Transverse colon (tissue), 4 donors: Measurements from ENCODE around the gene C16orf96. TPM values are rescaled to one million over a fixed set of nuclear protein-coding genes. Genes with fewer than 3 reads are reported as not detected.

ENCODE experiments used
- DNase-seq: peaks from one replicate; pipeline ENCODE4 v3.0.0-alpha.2; 2019
- H3K27ac ChIP-seq, 4 donors: fragments of 200-600 bp; sonication (generic); 2 replicates each; pipeline ENCODE4 v1.5.1; 2016 to 2018; ENCODE audit warnings: inconsistent platforms in 4 of 4
- H3K27me3 ChIP-seq: fragments of 200-600 bp; sonication (generic); 2 replicates; pipeline ENCODE4 v1.5.1; 2017; ENCODE audit warnings: inconsistent platforms
- H3K36me3 ChIP-seq, 4 donors: fragments of 200-600 bp; sonication (generic); 2 replicates each; pipeline ENCODE4 v1.5.1; 2017 to 2019; ENCODE audit warnings: inconsistent platforms in 4 of 4
- H3K4me1 ChIP-seq, 4 donors: fragments of 200-600 bp; sonication (generic); 2 replicates each; pipeline ENCODE4 v1.5.1; 2017 to 2020; ENCODE audit warnings: inconsistent platforms in 4 of 4
- H3K4me3 ChIP-seq, 4 donors: fragments of 200-600 bp; sonication (generic); 1 replicate in 1 of 4; 2 replicates in 3 of 4; pipeline versions ENCODE4 v1.5.1 to v1.6.1; 2017 to 2019; ENCODE audit warnings: inconsistent platforms in 4 of 4
- H3K9me3 ChIP-seq, 2 donors: fragments of 200-600 bp; sonication (generic); 2 replicates each; pipeline ENCODE4 v1.5.1; 2017 to 2019; ENCODE audit warnings: inconsistent platforms in 2 of 2
- EP300 ChIP-seq: sonication (generic); formaldehyde crosslinking; IDR thresholded peaks from one replicate; pipeline ENCODE4 v1.6.1; 2017; ENCODE audit warnings: antibody characterized with exemption, low read depth
- POLR2A ChIP-seq: fragments of 450-650 bp; IDR thresholded peaks from one replicate; pipeline ENCODE4 v1.6.1; 2016; ENCODE audit warnings: antibody characterized with exemption, mild to moderate bottlenecking, moderate library complexity
- POLR2AphosphoS5 ChIP-seq, 3 donors: sonication (generic); formaldehyde crosslinking; IDR thresholded peaks; one replicate each; pipeline ENCODE4 v1.6.1; 2016; ENCODE audit warnings: antibody characterized with exemption in 3 of 3
- WGBS, 2 donors: methylation state at CpG; one replicate each; pipeline ENCODE4 v1.1.5; 2018; ENCODE audit warnings: low coverage in 1 of 2; 5-methylcytosine and 5-hydroxymethylcytosine counted together
- in situ Hi-C, 4 donors: fragments of 200-750 bp; cut with MboI; loops; one replicate each; pipeline versions ENCODE4 v1.15.0 to v1.15.1; 2017; ENCODE audit warnings: low sequenced_read_pairs in 3 of 4, low pct_ligation_motif_present in 1 of 4, low pct_unique_long_range_greater_than_20kb in 1 of 4
- intact Hi-C: fragments of 100-400 bp; cut with DNase I; formaldehyde crosslinking; loops from one replicate; pipeline ENCODE4 v1.15.1; 2023; ENCODE audit warnings: low total_unique reads
- total RNA-seq, 4 donors: library from RNA; depleted of rRNA; stranded (reverse); fragments of >200 nt; gene quantifications; one replicate each; pipeline ENCODE4 v1.1.0, GENCODE V29; 2016
- TF ChIP-seq, protein P1 (sequence below), 5 experiments: fragments of 200-600 bp in 3 of 5; fragments of 450-650 bp in 2 of 5; sonication (generic) in 3 of 5; IDR thresholded peaks; 1 replicate in 2 of 5; 2 replicates in 3 of 5; pipeline ENCODE4 v1.5.1; 2016 to 2017; ENCODE audit warnings: antibody characterized with exemption in 5 of 5, inconsistent platforms in 3 of 5, mild to moderate bottlenecking in 2 of 5, moderate library complexity in 1 of 5

C16orf96 gene
- total RNA-seq, 4 donors from 2014 or later = not detected

DNA sequence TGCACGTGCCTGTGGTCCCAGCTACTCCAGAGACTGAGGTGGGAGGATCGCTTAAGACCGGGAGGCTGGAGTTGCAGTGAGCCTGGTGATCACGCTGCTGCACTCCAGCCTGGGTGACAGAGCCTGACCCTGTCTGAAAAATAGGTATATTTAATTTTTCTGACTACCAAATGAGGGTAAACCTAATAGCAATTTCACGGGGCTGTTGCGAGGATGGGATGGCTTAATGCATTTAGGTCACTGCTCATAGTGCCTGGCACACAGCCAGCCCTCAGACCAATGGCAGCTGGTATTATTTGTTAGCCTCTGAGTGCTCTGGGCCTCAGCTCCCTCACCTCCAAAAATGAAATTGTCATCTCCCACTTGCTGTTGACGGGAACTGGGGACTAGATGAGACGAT, 11.7 kb upstream of the C16orf96 start:
- no peak for DNase-seq
- H3K4me1 ChIP-seq = peaks cover 0 to 3% (median 0%) of the 10 kb centered on the region in 4 donors
- TF ChIP-seq EP300 (no peak), POLR2A (no peak), POLR2AphosphoS5 (IDR thresholded peaks at IDR 0.05) (no peak)
- TF ChIP-seq, protein P1, sequence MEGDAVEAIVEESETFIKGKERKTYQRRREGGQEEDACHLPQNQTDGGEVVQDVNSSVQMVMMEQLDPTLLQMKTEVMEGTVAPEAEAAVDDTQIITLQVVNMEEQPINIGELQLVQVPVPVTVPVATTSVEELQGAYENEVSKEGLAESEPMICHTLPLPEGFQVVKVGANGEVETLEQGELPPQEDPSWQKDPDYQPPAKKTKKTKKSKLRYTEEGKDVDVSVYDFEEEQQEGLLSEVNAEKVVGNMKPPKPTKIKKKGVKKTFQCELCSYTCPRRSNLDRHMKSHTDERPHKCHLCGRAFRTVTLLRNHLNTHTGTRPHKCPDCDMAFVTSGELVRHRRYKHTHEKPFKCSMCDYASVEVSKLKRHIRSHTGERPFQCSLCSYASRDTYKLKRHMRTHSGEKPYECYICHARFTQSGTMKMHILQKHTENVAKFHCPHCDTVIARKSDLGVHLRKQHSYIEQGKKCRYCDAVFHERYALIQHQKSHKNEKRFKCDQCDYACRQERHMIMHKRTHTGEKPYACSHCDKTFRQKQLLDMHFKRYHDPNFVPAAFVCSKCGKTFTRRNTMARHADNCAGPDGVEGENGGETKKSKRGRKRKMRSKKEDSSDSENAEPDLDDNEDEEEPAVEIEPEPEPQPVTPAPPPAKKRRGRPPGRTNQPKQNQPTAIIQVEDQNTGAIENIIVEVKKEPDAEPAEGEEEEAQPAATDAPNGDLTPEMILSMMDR (IDR thresholded peaks at IDR 0.05) = no peak
- H3K36me3 ChIP-seq = no peaks in the 10 kb centered on the region
- peaks cover 0 to 8% of the 10 kb centered on the region in 2 donors for H3K9me3 ChIP-seq
- in situ Hi-C loops (no loop called here), intact Hi-C loops (no loop called here)
- H3K27me3 ChIP-seq = no peaks in the 10 kb centered on the region
- no peak overlapping the region for H3K4me3 ChIP-seq
- no peak overlapping the region for H3K27ac ChIP-seq
- 72 to 78% methylated on average over 6 to 8 of the region's 8 CpGs for WGBS, 2 donors

DNA sequence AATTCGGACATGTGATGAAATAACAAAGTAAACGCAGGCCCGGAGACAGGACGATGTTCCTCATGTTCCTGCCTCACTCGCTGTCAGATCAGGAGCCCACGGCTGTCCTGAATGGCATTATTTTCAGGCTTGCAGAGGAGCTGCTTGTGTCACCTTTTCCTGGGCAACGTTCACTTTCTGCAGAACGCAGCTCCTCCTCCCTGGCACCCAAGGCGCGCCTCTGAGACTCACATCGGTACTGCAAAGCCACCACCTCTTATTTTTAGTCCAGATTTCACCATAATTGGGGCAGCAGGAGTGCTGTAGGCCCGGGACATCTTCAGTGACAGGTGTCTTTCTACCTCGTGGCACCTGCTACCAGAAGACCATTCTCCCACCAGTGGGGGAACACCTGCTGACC, 8.0 kb upstream of the C16orf96 start:
- intact Hi-C loops (no loop called here), in situ Hi-C loops (no loop called here)
- Histone ChIP-seq H3K27ac (no peak overlapping the region), H3K4me3 (no peak overlapping the region), H3K27me3 (no peaks in the 10 kb centered on the region), H3K36me3 (no peaks in the 10 kb centered on the region), H3K4me1 (peaks cover 0 to 3% (median 0%) of the 10 kb centered on the region in 4 donors), H3K9me3 (no peaks in the 10 kb centered on the region)
- 71 to 73% methylated on average over 2 to 13 of the region's 13 CpGs for WGBS, 2 donors
- no peak for DNase-seq
- TF ChIP-seq POLR2AphosphoS5 (IDR thresholded peaks at IDR 0.05) = no peak
- no peak for TF ChIP-seq EP300
- TF ChIP-seq, protein P1 (IDR thresholded peaks at IDR 0.05) = no peak
- no peak for TF ChIP-seq POLR2A

DNA sequence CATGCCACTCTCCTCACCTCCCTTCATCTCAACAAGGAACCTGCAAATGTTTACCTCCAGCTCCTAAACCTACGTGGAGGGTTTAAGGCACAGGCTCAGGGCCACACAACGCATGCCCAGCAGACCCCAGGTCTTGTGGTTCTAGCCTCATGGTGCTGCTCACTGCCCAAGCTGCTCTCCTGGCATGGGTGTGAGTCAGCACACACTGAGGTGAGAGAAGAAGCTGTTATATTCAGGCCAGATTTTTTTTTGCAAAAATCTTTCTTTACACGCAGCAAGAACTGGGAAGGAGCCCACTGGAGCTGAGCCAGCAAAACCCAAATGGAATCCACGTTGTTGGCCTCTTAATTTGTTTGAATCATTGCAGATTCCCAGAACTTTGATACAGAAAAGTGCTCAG, 5.5 kb upstream of the C16orf96 start:
- H3K36me3 ChIP-seq = no peaks in the 10 kb centered on the region
- in situ Hi-C loops (no loop called here), intact Hi-C loops (no loop called here)
- H3K9me3 ChIP-seq = no peaks in the 10 kb centered on the region
- no peak overlapping the region for H3K27ac ChIP-seq
- 28% methylated on average over 4 of the region's 4 CpGs; no CpG with 5 or more reads in 1 of the 2 donors for WGBS, 2 donors
- no peak overlapping the region for H3K4me3 ChIP-seq
- no peaks in the 10 kb centered on the region for H3K27me3 ChIP-seq
- no peak for DNase-seq
- peaks cover 0 to 3% (median 0%) of the 10 kb centered on the region in 4 donors for H3K4me1 ChIP-seq
- TF ChIP-seq, protein P1 (IDR thresholded peaks at IDR 0.05) = no peak

DNA sequence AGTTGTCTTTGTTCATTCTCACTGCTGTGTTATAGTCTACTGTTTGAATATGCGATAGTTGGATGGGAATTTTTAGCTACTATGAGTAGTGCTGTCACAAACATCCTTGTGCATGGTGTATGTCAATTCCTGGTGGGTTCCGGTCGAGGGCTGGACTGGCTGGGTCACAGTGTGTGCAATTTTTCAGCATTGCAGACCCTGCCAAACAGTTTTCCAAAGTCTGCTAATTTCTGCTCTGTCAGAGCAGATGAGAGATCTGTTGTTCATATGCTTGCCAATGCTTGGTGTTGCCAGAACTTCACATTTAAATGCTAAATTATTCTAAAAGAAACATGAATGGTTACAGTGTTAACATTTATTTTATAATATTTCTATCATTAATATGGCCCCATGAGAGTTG, 3.6 kb upstream of the C16orf96 start:
- in situ Hi-C loops = no loop called here
- TF ChIP-seq, protein P1 (IDR thresholded peaks at IDR 0.05) = no peak
- TF ChIP-seq EP300 (no peak), POLR2A (no peak), POLR2AphosphoS5 (IDR thresholded peaks at IDR 0.05) (no peak)

More for the DNA sequence above, 3.6 kb upstream of the C16orf96 start:
- no peak overlapping the region for H3K4me3 ChIP-seq
- H3K27ac ChIP-seq = no peak overlapping the region
- H3K27me3 ChIP-seq = no peaks in the 10 kb centered on the region
- WGBS, 2 donors = 59 to 67% methylated on average over 3 of the region's 3 CpGs
- H3K4me1 ChIP-seq = peaks cover 0 to 3% (median 0%) of the 10 kb centered on the region in 4 donors
- H3K36me3 ChIP-seq = no peaks in the 10 kb centered on the region
- intact Hi-C loops = no loop called here
- H3K9me3 ChIP-seq = no peaks in the 10 kb centered on the region
- DNase-seq = no peak
